Measurements from ENCODE around the gene FSIP2.
"Not testable (repeated sequence)": the region's sequence is repeated elsewhere in the genome, so short reads cannot be mapped to it uniquely, and the experiment has no call there.

The FSIP2 gene

GRCh38 chr2:185828326-185828725 is 89.7 kb downstream of the FSIP2 start:
- FAIRE-seq (no peak), DNase-seq (ENCODE audit: insufficient read length, low spot score) (no peak)
- TF ChIP-seq SPI1 (IDR thresholded peaks at IDR 0.05; ENCODE audit: low read depth, low read length) (no peak), PAX5 (IDR thresholded peaks at IDR 0.05; ENCODE audit: insufficient read depth, low read length, severe bottlenecking) (no peak), TAF1 (IDR thresholded peaks at IDR 0.05; ENCODE audit: low read depth, low read length) (no peak), POLR2AphosphoS5 (IDR thresholded peaks at IDR 0.05; ENCODE audit: low read depth, low read length) (no peak), POLR2A (IDR thresholded peaks at IDR 0.05; ENCODE audit: low read depth, low read length) (no peak), POU2F2 (IDR thresholded peaks at IDR 0.05; ENCODE audit: low read depth, low read length) (no peak)

- FAIRE-seq: no peak
- no peak for DNase-seq (ENCODE audit: insufficient read length, low spot score)
- no peak for TF ChIP-seq POU2F2 (IDR thresholded peaks at IDR 0.05; ENCODE audit: low read depth, low read length)
- no peak for TF ChIP-seq POLR2AphosphoS5 (IDR thresholded peaks at IDR 0.05; ENCODE audit: low read depth, low read length)
- no peak for TF ChIP-seq TAF1 (IDR thresholded peaks at IDR 0.05; ENCODE audit: low read depth, low read length)
- TF ChIP-seq POLR2A (IDR thresholded peaks at IDR 0.05; ENCODE audit: low read depth, low read length): no peak
- TF ChIP-seq SPI1 (IDR thresholded peaks at IDR 0.05; ENCODE audit: low read depth, low read length): no peak
- no peak for TF ChIP-seq PAX5 (IDR thresholded peaks at IDR 0.05; ENCODE audit: insufficient read depth, low read length, severe bottlenecking)
Measured at GRCh38 chr2:185833864-185834263, 95.3 kb downstream of the FSIP2 start.

GRCh38 chr2:185835974-185836373 is 97.4 kb downstream of the FSIP2 start:
- DNase-seq (ENCODE audit: insufficient read length, low spot score): no peak
- FAIRE-seq: no peak
- no peak for TF ChIP-seq PAX5 (IDR thresholded peaks at IDR 0.05; ENCODE audit: insufficient read depth, low read length, severe bottlenecking)
- TF ChIP-seq POLR2AphosphoS5 (IDR thresholded peaks at IDR 0.05; ENCODE audit: low read depth, low read length): no peak
- no peak for TF ChIP-seq SPI1 (IDR thresholded peaks at IDR 0.05; ENCODE audit: low read depth, low read length)
- no peak for TF ChIP-seq POU2F2 (IDR thresholded peaks at IDR 0.05; ENCODE audit: low read depth, low read length)
- no peak for TF ChIP-seq TAF1 (IDR thresholded peaks at IDR 0.05; ENCODE audit: low read depth, low read length)
- TF ChIP-seq POLR2A (IDR thresholded peaks at IDR 0.05; ENCODE audit: low read depth, low read length): no peak

GRCh38 chr2:185854885-185855284 is 116.3 kb downstream of the FSIP2 start:
- DNase-seq (ENCODE audit: insufficient read length, low spot score) (no peak), FAIRE-seq (no peak)
- TF ChIP-seq SPI1 (IDR thresholded peaks at IDR 0.05; ENCODE audit: low read depth, low read length) (no peak), POLR2A (IDR thresholded peaks at IDR 0.05; ENCODE audit: low read depth, low read length) (no peak), POLR2AphosphoS5 (IDR thresholded peaks at IDR 0.05; ENCODE audit: low read depth, low read length) (no peak), POU2F2 (IDR thresholded peaks at IDR 0.05; ENCODE audit: low read depth, low read length) (no peak), TAF1 (IDR thresholded peaks at IDR 0.05; ENCODE audit: low read depth, low read length) (no peak), PAX5 (IDR thresholded peaks at IDR 0.05; ENCODE audit: insufficient read depth, low read length, severe bottlenecking) (no peak)

GRCh38 chr2:185857691-185858090 is 119.1 kb downstream of the FSIP2 start:
- FAIRE-seq (no peak), DNase-seq (ENCODE audit: insufficient read length, low spot score) (no peak)
- no peak for TF ChIP-seq PAX5 (IDR thresholded peaks at IDR 0.05; ENCODE audit: insufficient read depth, low read length, severe bottlenecking)
- TF ChIP-seq POU2F2 (IDR thresholded peaks at IDR 0.05; ENCODE audit: low read depth, low read length): no peak
- TF ChIP-seq POLR2AphosphoS5 (IDR thresholded peaks at IDR 0.05; ENCODE audit: low read depth, low read length): no peak
- no peak for TF ChIP-seq SPI1 (IDR thresholded peaks at IDR 0.05; ENCODE audit: low read depth, low read length)
- no peak for TF ChIP-seq TAF1 (IDR thresholded peaks at IDR 0.05; ENCODE audit: low read depth, low read length)
- TF ChIP-seq POLR2A (IDR thresholded peaks at IDR 0.05; ENCODE audit: low read depth, low read length): no peak

GRCh38 chr2:185859506-185859905 is 120.9 kb downstream of the FSIP2 start:
- no peak for TF ChIP-seq POLR2A (IDR thresholded peaks at IDR 0.05; ENCODE audit: low read depth, low read length)
- TF ChIP-seq TAF1 (IDR thresholded peaks at IDR 0.05; ENCODE audit: low read depth, low read length): no peak
- no peak for TF ChIP-seq PAX5 (IDR thresholded peaks at IDR 0.05; ENCODE audit: insufficient read depth, low read length, severe bottlenecking)
- TF ChIP-seq SPI1 (IDR thresholded peaks at IDR 0.05; ENCODE audit: low read depth, low read length): no peak
- no peak for TF ChIP-seq POLR2AphosphoS5 (IDR thresholded peaks at IDR 0.05; ENCODE audit: low read depth, low read length)
- TF ChIP-seq POU2F2 (IDR thresholded peaks at IDR 0.05; ENCODE audit: low read depth, low read length): no peak
- FAIRE-seq (no peak), DNase-seq (ENCODE audit: insufficient read length, low spot score) (no peak)

- DNase-seq (ENCODE audit: insufficient read length, low spot score) (no peak), FAIRE-seq (no peak)
- no peak for TF ChIP-seq SPI1 (IDR thresholded peaks at IDR 0.05; ENCODE audit: low read depth, low read length)
- no peak for TF ChIP-seq POLR2AphosphoS5 (IDR thresholded peaks at IDR 0.05; ENCODE audit: low read depth, low read length)
- TF ChIP-seq PAX5 (IDR thresholded peaks at IDR 0.05; ENCODE audit: insufficient read depth, low read length, severe bottlenecking): no peak
- TF ChIP-seq POU2F2 (IDR thresholded peaks at IDR 0.05; ENCODE audit: low read depth, low read length): no peak
- TF ChIP-seq TAF1 (IDR thresholded peaks at IDR 0.05; ENCODE audit: low read depth, low read length): no peak
- no peak for TF ChIP-seq POLR2A (IDR thresholded peaks at IDR 0.05; ENCODE audit: low read depth, low read length)
Measured at GRCh38 chr2:185860321-185860720, 121.7 kb downstream of the FSIP2 start.

- FAIRE-seq: no peak
- no peak for TF ChIP-seq POU2F2 (IDR thresholded peaks at IDR 0.05; ENCODE audit: low read depth, low read length)
- no peak for TF ChIP-seq SPI1 (IDR thresholded peaks at IDR 0.05; ENCODE audit: low read depth, low read length)
Measured at GRCh38 chr2:185862657-185863398, 124.2 kb downstream of the FSIP2 start.

GRCh38 chr2:185864468-185865260 is 126.1 kb downstream of the FSIP2 start:
- not testable (repeated sequence) for DNase-seq (ENCODE audit: insufficient read length, low spot score); FAIRE-seq

More at GRCh38 chr2:185862657-185863398, 124.2 kb downstream of the FSIP2 start:
- no peak for DNase-seq (ENCODE audit: insufficient read length, low spot score)
